Neural cell (in vitro differentiated cells): ENCODE results near the gene ACOX1. TPM values are rescaled to one million over a fixed set of nuclear protein-coding genes. Genes with fewer than 3 reads are reported as not detected.

Experiments used
- H2AFZ ChIP-seq: fragments of 200-600, 300-800 bp; sonication (generic), shearing (Covaris generic); 2 replicates; pipeline ENCODE4 v1.6.0; 2014; ENCODE audit warnings: low read depth, mild to moderate bottlenecking, antibody characterized with exemption, low read length, moderate library complexity
- H3F3A ChIP-seq: fragments of 200-600 bp; shearing (Covaris generic); 2 replicates; pipeline ENCODE4 v1.6.1; 2016; ENCODE audit warnings: mild to moderate bottlenecking, moderate library complexity, mixed read lengths, antibody characterized with exemption, low read length; ENCODE audit not compliant: insufficient read depth, poor library complexity, severe bottlenecking
- H3K27ac ChIP-seq: fragments of 200-600, 300-800 bp; sonication (generic), shearing (Covaris generic); 2 replicates; pipeline ENCODE4 v1.5.1; 2014; ENCODE audit warnings: mild to moderate bottlenecking, low read length, moderate library complexity
- H3K27me3 ChIP-seq: fragments of 300-800, 200-600 bp; sonication (generic), shearing (Covaris generic); 2 replicates; pipeline ENCODE4 v1.6.0; 2014; ENCODE audit warnings: mild to moderate bottlenecking, low read depth, low read length, moderate library complexity; ENCODE audit not compliant: insufficient read depth
- H3K36me3 ChIP-seq: fragments of 300-800, 200-600 bp; sonication (generic), shearing (Covaris generic); 2 replicates; pipeline ENCODE4 v1.5.1; 2014; ENCODE audit warnings: mild to moderate bottlenecking, antibody characterized with exemption, low read length, moderate library complexity; ENCODE audit not compliant: insufficient read depth
- H3K4me2 ChIP-seq: fragments of 300-800, 200-600 bp; sonication (generic), shearing (Covaris generic); 2 replicates; pipeline ENCODE4 v1.6.0; 2014; ENCODE audit warnings: mild to moderate bottlenecking, low read length
- H3K4me3 ChIP-seq: fragments of 300-800, 200-600 bp; sonication (generic), shearing (Covaris generic); 2 replicates; pipeline ENCODE4 v1.5.1; 2014; ENCODE audit warnings: mild to moderate bottlenecking, low read length, moderate library complexity
- H3K79me2 ChIP-seq: fragments of 200-600 bp; shearing (Covaris generic); replicated peaks from 2 replicates; pipeline ENCODE4 v1.6.0; 2014; ENCODE audit warnings: mild to moderate bottlenecking, low read length, moderate library complexity; ENCODE audit not compliant: insufficient read depth
- H3K9ac ChIP-seq: fragments of 300-800, 200-600 bp; sonication (generic), shearing (Covaris generic); 2 replicates; pipeline ENCODE4 v1.6.1; 2016; ENCODE audit warnings: mild to moderate bottlenecking, low read length, mixed read lengths
- H3K9me2 ChIP-seq: fragments of 200-600 bp; shearing (Covaris generic); 2 replicates; pipeline ENCODE4 v1.6.1; 2016; ENCODE audit warnings: mild to moderate bottlenecking, low read length, mixed read lengths; ENCODE audit not compliant: insufficient read depth
- H3K9me3 ChIP-seq: fragments of 200-600, 300-800 bp; sonication (generic), shearing (Covaris generic); 2 replicates; pipeline ENCODE4 v1.6.1; 2016; ENCODE audit warnings: mild to moderate bottlenecking, mixed run types, low read length, moderate library complexity, mixed read lengths
- H4K20me1 ChIP-seq: fragments of 200-600 bp; shearing (Covaris generic); 2 replicates; pipeline ENCODE4 v1.6.1; 2016; ENCODE audit warnings: mild to moderate bottlenecking, mixed run types; ENCODE audit not compliant: insufficient read depth
- CTCF ChIP-seq: fragments of 450-650 bp; IDR thresholded peaks from 2 replicates; pipeline ENCODE4 v1.5.1; 2014; ENCODE audit warnings: antibody characterized with exemption, mild to moderate bottlenecking, moderate library complexity; ENCODE audit not compliant: poor library complexity, severe bottlenecking
- EP300 ChIP-seq: fragments of 450-650 bp; conservative IDR thresholded peaks from 2 replicates; pipeline ENCODE4 v1.6.1; 2014; ENCODE audit warnings: antibody characterized with exemption, mild to moderate bottlenecking, moderate library complexity; ENCODE audit not compliant: poor library complexity, severe bottlenecking
- EZH2 ChIP-seq: fragments of 200-600, 300-800 bp; shearing (Covaris generic), sonication (generic); IDR thresholded peaks from 2 replicates; pipeline ENCODE4 v1.6.1; 2014; ENCODE audit warnings: antibody characterized with exemption, low read length, borderline replicate concordance, mild to moderate bottlenecking; ENCODE audit not compliant: insufficient read depth, poor library complexity, severe bottlenecking
- MXI1 ChIP-seq: fragments of 450-650 bp; conservative IDR thresholded peaks from 2 replicates; pipeline ENCODE4 v1.6.1; 2014; ENCODE audit warnings: antibody characterized with exemption, mild to moderate bottlenecking; ENCODE audit not compliant: poor library complexity, severe bottlenecking
- POLR2AphosphoS5 ChIP-seq: IDR thresholded peaks from 2 replicates; pipeline ENCODE4 v1.6.1; 2012
- RAD21 ChIP-seq: fragments of 450-650 bp; conservative IDR thresholded peaks from 2 replicates; pipeline ENCODE4 v1.6.1; 2014; ENCODE audit warnings: antibody characterized with exemption, mild to moderate bottlenecking, moderate library complexity
- REST ChIP-seq: IDR thresholded peaks from 2 replicates; pipeline ENCODE4 v1.6.1; 2012; ENCODE audit warnings: borderline replicate concordance
- SMC3 ChIP-seq: fragments of 450-650 bp; conservative IDR thresholded peaks from 2 replicates; pipeline ENCODE4 v1.6.1; 2014; ENCODE audit warnings: antibody characterized with exemption, mild to moderate bottlenecking, moderate library complexity; ENCODE audit not compliant: poor library complexity
- TAF1 ChIP-seq: IDR thresholded peaks from 2 replicates; pipeline ENCODE4 v1.6.1; 2012; ENCODE audit warnings: low read depth
- polyA plus RNA-seq: library from polyadenylated mRNA; depleted of rRNA; stranded (reverse); fragments of >200 nt; gene quantifications from 2 replicates; pipeline ENCODE4 v1.2.3, GENCODE V29; 2014

Gene ACOX1
- polyA plus RNA-seq, 1 donor from 2014 or later, result 31.2 TPM

GRCh38 chr17:75983501-75984181, 4.7 kb upstream of the ACOX1 start:
- Histone ChIP-seq H3K4me3 (no peak overlapping the region), H3K36me3 (no peaks in the 10 kb centered on the region), H3K9me3 (no peaks in the 10 kb centered on the region), H3K27me3 (no peaks in the 10 kb centered on the region), H3K9me2 (no peaks in the 10 kb centered on the region), H3K79me2 (peaks cover 7% of the 10 kb centered on the region), H4K20me1 (no peaks in the 10 kb centered on the region), H3K4me2 (no peak overlapping the region), H2AFZ (no peak overlapping the region), H3F3A (peaks cover 3% of the 10 kb centered on the region), H3K9ac (no peak overlapping the region), H3K27ac (no peak overlapping the region)
- TF ChIP-seq TAF1 (no peak), CTCF (no peak), EP300 (no peak), SMC3 (no peak)

- H3K9me3 ChIP-seq, result no peaks in the 10 kb centered on the region
- H3K9me2 ChIP-seq, result no peaks in the 10 kb centered on the region
- no peaks in the 10 kb centered on the region for H4K20me1 ChIP-seq
- no peak overlapping the region for H2AFZ ChIP-seq
- peaks cover 3% of the 10 kb centered on the region for H3F3A ChIP-seq
- no peak overlapping the region for H3K4me2 ChIP-seq
- no peaks in the 10 kb centered on the region for H3K36me3 ChIP-seq
- no peak overlapping the region for H3K4me3 ChIP-seq
- H3K27me3 ChIP-seq, result no peaks in the 10 kb centered on the region
- TF ChIP-seq POLR2AphosphoS5 (no peak), RAD21 (no peak), MXI1 (no peak), REST (no peak), EP300 (no peak), TAF1 (no peak), CTCF (no peak), EZH2 (no peak), SMC3 (no peak)
- H3K9ac ChIP-seq, result no peak overlapping the region
- H3K27ac ChIP-seq, result no peak overlapping the region
- H3K79me2 ChIP-seq, result peaks cover 23% of the 10 kb centered on the region
These were observed 2.2 kb upstream of the ACOX1 start for GRCh38 chr17:75981019-75981615.
